Measurements from ENCODE around the gene C14orf180. TPM values are rescaled to one million over a fixed set of nuclear protein-coding genes. Genes with fewer than 3 reads are reported as not detected.

The C14orf180 gene
- total RNA-seq: 1 to 10 TPM in 1 of 4 donors, under 1 TPM in 3; 0.13 to 1.5 (median 0.53) TPM

DNA sequence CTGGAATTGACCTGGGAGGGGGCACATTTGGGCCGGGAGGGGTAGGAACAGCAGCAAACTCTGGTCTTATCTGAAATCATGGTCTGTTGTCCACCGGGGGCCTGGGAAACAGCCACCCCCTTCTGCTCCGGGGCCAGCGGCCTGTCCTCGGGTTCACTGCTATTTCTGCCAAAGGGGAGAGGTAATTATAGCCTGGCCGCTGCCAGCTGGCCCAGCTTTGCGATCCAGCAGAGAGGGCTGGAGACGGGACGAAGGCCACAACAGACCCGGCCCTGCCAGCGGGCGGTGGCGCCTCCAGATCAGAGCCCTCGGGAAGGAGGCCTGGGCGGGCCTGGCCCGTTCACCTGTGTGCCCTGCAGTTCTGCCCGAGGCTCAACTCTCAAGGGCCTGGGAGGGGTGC lies at the start of gene C14orf180:
Gene C14orf180, plus strand, starts transcription at position 258 of the 400 bp plus-strand sequence. CDS start 6,667 bp downstream, outside the sequence.
- DNase-seq: peak; percentile 61 to 72
- Histone ChIP-seq H3K4me3 (replicated peaks in 1 of 3) (no peak within 1 kb of the TSS), H3K4me1 (peaks cover 24 to 31% of the 10 kb centered on the region in 2 donors), H3K27me3 (no peaks in the 10 kb centered on the region), H3K36me3 (no peaks in the 10 kb centered on the region), H3K9me3 (no peaks in the 10 kb centered on the region), H3K27ac (peak within 1 kb of the TSS in 2 of 3 donors; percentile 17 to 25)
- TF ChIP-seq, protein P1, sequence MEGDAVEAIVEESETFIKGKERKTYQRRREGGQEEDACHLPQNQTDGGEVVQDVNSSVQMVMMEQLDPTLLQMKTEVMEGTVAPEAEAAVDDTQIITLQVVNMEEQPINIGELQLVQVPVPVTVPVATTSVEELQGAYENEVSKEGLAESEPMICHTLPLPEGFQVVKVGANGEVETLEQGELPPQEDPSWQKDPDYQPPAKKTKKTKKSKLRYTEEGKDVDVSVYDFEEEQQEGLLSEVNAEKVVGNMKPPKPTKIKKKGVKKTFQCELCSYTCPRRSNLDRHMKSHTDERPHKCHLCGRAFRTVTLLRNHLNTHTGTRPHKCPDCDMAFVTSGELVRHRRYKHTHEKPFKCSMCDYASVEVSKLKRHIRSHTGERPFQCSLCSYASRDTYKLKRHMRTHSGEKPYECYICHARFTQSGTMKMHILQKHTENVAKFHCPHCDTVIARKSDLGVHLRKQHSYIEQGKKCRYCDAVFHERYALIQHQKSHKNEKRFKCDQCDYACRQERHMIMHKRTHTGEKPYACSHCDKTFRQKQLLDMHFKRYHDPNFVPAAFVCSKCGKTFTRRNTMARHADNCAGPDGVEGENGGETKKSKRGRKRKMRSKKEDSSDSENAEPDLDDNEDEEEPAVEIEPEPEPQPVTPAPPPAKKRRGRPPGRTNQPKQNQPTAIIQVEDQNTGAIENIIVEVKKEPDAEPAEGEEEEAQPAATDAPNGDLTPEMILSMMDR (IDR thresholded peaks at IDR 0.05): no peak
- no peak for TF ChIP-seq POLR2A (IDR thresholded peaks at IDR 0.05)
- WGBS, 2 donors: 16 to 18% methylated on average over 11 to 14 of the region's 17 CpGs
- intact Hi-C loops (cut with DNase I): no loop called here

DNA sequence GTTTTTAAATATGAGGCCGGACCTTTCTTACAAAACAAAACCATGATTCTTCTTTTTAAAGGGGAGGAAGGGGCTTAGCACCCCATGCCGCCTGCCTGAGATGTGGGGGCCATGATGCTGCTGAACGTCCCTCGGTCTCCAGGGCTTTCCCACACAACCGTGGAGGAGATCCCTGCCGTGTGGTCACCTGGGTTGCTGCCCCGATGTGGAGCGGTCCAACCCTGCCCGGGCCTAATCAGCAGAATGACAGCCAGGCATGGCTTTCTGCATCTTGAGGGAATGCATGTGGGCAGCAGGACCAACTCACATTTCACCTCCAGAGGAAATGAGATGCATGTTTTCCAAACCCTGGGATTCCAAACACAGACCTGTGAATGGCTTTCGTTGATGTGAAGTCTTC lies 48.9 kb upstream of the C14orf180 start:
- DNase-seq: no peak
- intact Hi-C loops (cut with DNase I): no loop called here
- no peak overlapping the region for H3K4me3 ChIP-seq (replicated peaks in 1 of 3)
- no peaks in the 10 kb centered on the region for H3K36me3 ChIP-seq
- no peaks in the 10 kb centered on the region for H3K9me3 ChIP-seq
- no peaks in the 10 kb centered on the region for H3K27me3 ChIP-seq
- 77 to 84% methylated on average over 9 to 10 of the region's 10 CpGs for WGBS, 2 donors
- TF ChIP-seq, protein P1 (IDR thresholded peaks at IDR 0.05): no peak
- no peak for TF ChIP-seq POLR2A (IDR thresholded peaks at IDR 0.05)
- H3K27ac ChIP-seq: no peak overlapping the region
- no peaks in the 10 kb centered on the region for H3K4me1 ChIP-seq

DNA sequence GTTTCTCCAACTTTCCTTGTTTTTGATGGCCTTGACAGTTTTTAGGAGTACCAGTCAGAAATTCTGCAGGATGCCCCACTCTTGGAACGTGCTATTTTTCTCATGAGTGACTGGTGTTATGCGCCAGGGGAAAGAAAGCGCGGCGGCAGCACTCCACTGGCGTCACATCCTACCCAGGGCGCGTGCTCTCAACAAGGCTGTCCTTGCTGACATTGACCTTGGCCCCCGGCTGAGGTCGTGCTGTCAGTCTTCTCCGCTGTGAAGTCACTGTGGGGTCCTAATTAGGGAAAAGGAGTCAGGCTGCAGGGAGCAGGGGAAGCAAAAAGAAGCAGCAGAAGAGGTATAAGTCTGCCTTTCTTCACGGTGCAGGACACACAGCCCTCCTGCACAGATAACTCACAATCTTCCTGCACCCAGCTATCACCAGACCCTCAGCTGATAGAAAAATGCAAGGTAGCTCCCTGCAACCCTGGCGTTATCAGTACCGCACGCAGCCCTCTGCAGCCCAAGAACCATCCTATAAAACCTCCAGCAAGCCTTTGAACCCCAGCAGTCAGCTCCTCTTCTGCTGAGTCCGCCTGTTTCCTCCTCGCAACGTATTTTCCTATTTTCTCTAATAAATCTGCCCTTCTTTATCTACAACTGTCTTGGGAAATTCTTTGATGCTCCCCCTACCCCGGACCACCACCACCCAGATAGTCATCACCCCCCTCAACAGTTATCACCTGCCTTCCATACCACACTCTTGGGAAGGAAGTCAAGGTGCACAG lies 48.0 kb upstream of the C14orf180 start:
- H3K27me3 ChIP-seq: no peaks in the 10 kb centered on the region
- WGBS, 2 donors: 76 to 80% methylated on average over 19 of the region's 19 CpGs
- no peaks in the 10 kb centered on the region for H3K36me3 ChIP-seq
- no peak overlapping the region for H3K27ac ChIP-seq
- no peak for DNase-seq
- no peaks in the 10 kb centered on the region for H3K9me3 ChIP-seq
- intact Hi-C loops (cut with DNase I): no loop called here
- no peak for TF ChIP-seq POLR2A (IDR thresholded peaks at IDR 0.05)
- TF ChIP-seq, protein P1 (IDR thresholded peaks at IDR 0.05): no peak
- H3K4me3 ChIP-seq (replicated peaks in 1 of 3): no peak overlapping the region
- H3K4me1 ChIP-seq: no peaks in the 10 kb centered on the region

DNA sequence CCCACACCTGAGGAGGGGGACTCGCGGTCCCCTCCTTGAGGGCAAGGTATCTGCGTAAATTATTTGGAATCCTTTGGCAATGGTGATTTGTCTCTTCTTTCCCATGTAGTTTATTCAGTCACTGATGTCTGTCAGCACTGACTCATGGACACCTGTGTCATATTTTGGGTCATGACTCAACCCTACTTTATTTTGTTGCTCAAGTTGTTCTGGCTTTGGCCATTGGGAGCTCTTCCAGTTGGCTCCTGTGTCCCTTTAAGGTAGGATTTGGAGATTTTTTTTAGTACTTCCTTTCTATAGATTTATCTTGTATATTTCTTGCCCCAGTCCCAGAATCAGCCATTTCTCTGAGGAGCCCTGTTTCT lies 47.4 kb upstream of the C14orf180 start:
- Histone ChIP-seq H3K9me3 (no peaks in the 10 kb centered on the region), H3K4me1 (no peaks in the 10 kb centered on the region), H3K4me3 (replicated peaks in 1 of 3) (no peak overlapping the region), H3K27ac (no peak overlapping the region), H3K36me3 (no peaks in the 10 kb centered on the region), H3K27me3 (no peaks in the 10 kb centered on the region)
- DNase-seq: no peak
- TF ChIP-seq, protein P1 (IDR thresholded peaks at IDR 0.05): no peak
- no peak for TF ChIP-seq POLR2A (IDR thresholded peaks at IDR 0.05)
- 93 to 97% methylated on average over 3 of the region's 3 CpGs for WGBS, 2 donors
- intact Hi-C loops (cut with DNase I): no loop called here

DNA sequence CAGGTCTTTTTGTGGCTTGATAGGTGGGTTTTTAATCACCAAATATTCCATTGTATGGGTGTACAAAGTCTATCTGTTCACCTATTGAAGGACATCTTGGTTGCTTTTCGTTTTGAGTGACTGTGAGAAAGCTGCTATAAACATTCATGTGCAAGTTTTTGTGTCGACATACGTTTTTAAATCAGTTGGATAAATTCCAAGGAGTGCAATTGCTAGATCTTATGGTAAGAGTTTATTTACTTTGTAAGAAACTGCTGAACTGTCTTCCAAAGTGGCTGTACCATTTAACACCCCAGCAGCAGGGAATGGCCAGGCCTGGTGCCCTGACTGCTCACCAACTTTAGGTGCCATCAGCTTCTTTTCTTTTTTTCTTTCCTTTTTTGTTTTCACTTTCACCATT lies 45.5 kb upstream of the C14orf180 start:
- H3K4me1 ChIP-seq: no peaks in the 10 kb centered on the region
- no peaks in the 10 kb centered on the region for H3K9me3 ChIP-seq
- no peaks in the 10 kb centered on the region for H3K27me3 ChIP-seq
- no peak for TF ChIP-seq POLR2A (IDR thresholded peaks at IDR 0.05)
- TF ChIP-seq, protein P1 (IDR thresholded peaks at IDR 0.05): no peak
- intact Hi-C loops (cut with DNase I): no loop called here
- no peak for DNase-seq
- H3K4me3 ChIP-seq (replicated peaks in 1 of 3): no peak overlapping the region
- H3K36me3 ChIP-seq: no peaks in the 10 kb centered on the region
- no peak overlapping the region for H3K27ac ChIP-seq
- 52 to 63% methylated on average over 3 of the region's 3 CpGs for WGBS, 2 donors
